T-cell (primary cell): ENCODE measurements around the gene RAB11A. TPM values are rescaled to one million over a fixed set of nuclear protein-coding genes. Genes with fewer than 3 reads are reported as not detected.

Source experiments
- ATAC-seq, 4 experiments: fragments of 200-7000 bp in 3 of 4; fragments of 150-1000 bp in 1 of 4; cut with Tn5 transposase; replicated peaks in 1 of 4; 1 replicate in 3 of 4; 2 replicates in 1 of 4; pipeline ENCODE4 v1.10.0; 2021; ENCODE audit warnings: moderate library complexity in 3 of 4, mild to moderate bottlenecking in 2 of 4, moderate number of reproducible peaks in 1 of 4
- CTCF ChIA-PET, 2 donors: fragments of 300-600 bp; sonication (Branson Sonifier 250); formaldehyde crosslinking; loops; one replicate each; lab custom pipeline; 2022; ENCODE audit warnings: antibody characterized with exemption in 2 of 2; lab: Charles Lee
- POLR2A ChIA-PET, 2 donors: fragments of 300-600 bp; sonication (Branson Sonifier 250); formaldehyde crosslinking; loops; one replicate each; lab custom pipeline; 2022; ENCODE audit warnings: antibody characterized with exemption in 2 of 2; lab: Charles Lee
- DNase-seq, 35 experiments: peaks; one replicate each; pipeline versions ENCODE4 v3.0.0 to v3.0.0-alpha.2; 2013 to 2023
- H3K27ac ChIP-seq: one replicate; pipeline ENCODE4 v1.5.1; 2013; ENCODE audit warnings: low read length
- H3K27me3 ChIP-seq, 2 experiments: replicated peaks in 1 of 2; 1 replicate in 1 of 2; 2 replicates in 1 of 2; pipeline versions ENCODE4 v1.6.1 to v1.7.0; 2013; ENCODE audit warnings: low read length in 1 of 2, mixed read lengths in 1 of 2; ENCODE audit not compliant: control insufficient read depth in 2 of 2, insufficient read depth in 2 of 2; ENCODE audit errors: extremely low read depth in 1 of 2
- H3K36me3 ChIP-seq, 2 donors: 1 replicate in 1 of 2; 2 replicates in 1 of 2; pipeline versions ENCODE4 v1.6.1 to v1.7.0; 2013; ENCODE audit warnings: low read length in 1 of 2; ENCODE audit not compliant: control insufficient read depth in 2 of 2, insufficient read depth in 1 of 2; ENCODE audit errors: extremely low read depth in 1 of 2
- H3K4me1 ChIP-seq, 2 experiments: 1 replicate in 1 of 2; 2 replicates in 1 of 2; pipeline versions ENCODE4 v1.6.1 to v1.7.0; 2013; ENCODE audit warnings: low read length in 2 of 2, mixed read lengths in 1 of 2; ENCODE audit not compliant: insufficient read depth in 2 of 2, control insufficient read depth in 1 of 2; ENCODE audit errors: extremely low read depth in 1 of 2
- H3K4me3 ChIP-seq, 2 donors: 1 replicate in 1 of 2; 2 replicates in 1 of 2; pipeline versions ENCODE4 v1.5.1 to v1.7.0; 2013; ENCODE audit warnings: mild to moderate bottlenecking in 2 of 2, low read length in 1 of 2, moderate library complexity in 1 of 2; ENCODE audit not compliant: control insufficient read depth in 1 of 2; ENCODE audit errors: extremely low read depth in 1 of 2
- H3K9me3 ChIP-seq: 2 replicates; pipeline ENCODE4 v1.7.0; 2013
- H3K27ac Mint-ChIP-seq, 2 donors: one replicate each; pipeline ENCODE4 v1.8.0; 2020 to 2021; ENCODE audit warnings: mild to moderate bottlenecking in 2 of 2, mixed read lengths in 2 of 2
- H3K27me3 Mint-ChIP-seq, 2 donors: one replicate each; pipeline ENCODE4 v1.8.0; 2021 to 2022; ENCODE audit warnings: mixed read lengths in 2 of 2
- H3K36me3 Mint-ChIP-seq: one replicate; pipeline ENCODE4 v1.8.0; 2021; ENCODE audit warnings: mixed read lengths
- H3K4me1 Mint-ChIP-seq, 3 donors: one replicate each; pipeline ENCODE4 v1.8.0; 2020 to 2022; ENCODE audit warnings: mixed read lengths in 3 of 3, mild to moderate bottlenecking in 1 of 3
- H3K4me3 Mint-ChIP-seq, 3 donors: one replicate each; pipeline ENCODE4 v1.8.0; 2020 to 2022; ENCODE audit warnings: mild to moderate bottlenecking in 3 of 3, mixed read lengths in 3 of 3, moderate library complexity in 3 of 3
- H3K9me3 Mint-ChIP-seq, 3 donors: one replicate each; pipeline ENCODE4 v1.8.0; 2020 to 2022; ENCODE audit warnings: mixed read lengths in 3 of 3
- WGBS: methylation state at CpG from one replicate; pipeline ENCODE4 v1.1.5; 2013; ENCODE audit warnings: missing lambda C conversion rate; ENCODE audit not compliant: insufficient coverage; 5-methylcytosine and 5-hydroxymethylcytosine counted together
- total RNA-seq, 35 experiments: library from RNA in 6 of 35; stranded (reverse) in 6 of 35; fragments of 120-200 nt in 1 of 35; gene quantifications; one replicate each; pipeline versions ENCODE4 v1.2.1 to v1.2.4 and lab custom pipeline; 2013 to 2026

RAB11A gene
- total RNA-seq, 5 donors from 2014 or later (not counting 1 experiment from before 2014, with no cell fraction given) = 82.4 to 103 (median 97.5) TPM

DNA sequence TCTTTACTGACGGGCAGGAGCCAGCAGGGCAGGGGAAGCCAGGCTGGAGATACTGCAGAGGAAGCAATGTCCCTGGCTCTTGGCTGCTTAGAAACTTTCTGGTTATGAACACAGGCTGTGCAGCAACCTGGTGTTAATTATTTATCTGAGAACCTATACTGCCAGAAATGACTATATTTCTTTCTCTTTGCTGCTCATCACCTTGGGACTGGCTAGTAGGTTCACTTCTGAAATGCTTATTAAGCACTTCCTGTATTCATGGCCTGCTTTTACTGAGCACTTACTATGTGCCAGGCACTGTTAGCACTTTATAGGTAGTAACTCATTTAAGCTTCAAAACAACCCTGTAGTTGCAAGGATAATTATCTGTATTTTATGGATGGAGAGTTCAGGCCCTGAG, 57.6 kb downstream of the RAB11A start:
- Mint-ChIP-seq H3K4me1 (no peaks in the 10 kb centered on the region), H3K9me3 (no peaks in the 10 kb centered on the region), H3K27ac (no peak overlapping the region), H3K27me3 (no peaks in the 10 kb centered on the region), H3K36me3 (no peaks in the 10 kb centered on the region), H3K4me3 (no peak overlapping the region)
- no peak overlapping the region for H3K27ac ChIP-seq
- no peak overlapping the region for H3K4me3 ChIP-seq
- H3K4me1 ChIP-seq = no peaks in the 10 kb centered on the region
- DNase-seq = no peak
- no peak for ATAC-seq
- ChIA-PET POLR2A (no interaction called here), CTCF (no interaction called here)
- no peaks in the 10 kb centered on the region for H3K36me3 ChIP-seq
- 100% methylated on average over 1 of the region's 1 CpG for WGBS
- no peaks in the 10 kb centered on the region for H3K9me3 ChIP-seq
- peaks cover 0 to 3% of the 10 kb centered on the region in 2 experiments for H3K27me3 ChIP-seq

DNA sequence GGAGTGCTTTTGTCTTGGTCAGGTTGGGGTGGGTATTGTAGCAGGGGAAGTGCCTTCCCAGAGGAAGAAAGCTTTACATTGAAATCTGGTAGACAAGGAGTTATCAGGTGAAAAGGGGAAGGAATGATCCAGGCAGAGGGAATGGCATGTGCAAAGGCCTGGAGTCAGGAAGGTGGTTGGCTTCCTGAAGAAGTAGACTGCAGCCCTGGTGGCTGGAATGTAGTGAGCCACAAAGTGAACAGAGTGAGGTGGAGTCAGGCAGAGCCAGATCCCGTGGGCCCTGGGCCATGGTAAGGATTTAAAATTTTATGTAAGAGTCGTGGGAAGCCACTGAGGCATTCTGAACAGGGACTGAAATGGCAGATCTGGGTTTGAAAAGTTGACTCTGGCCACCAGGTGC, 58.3 kb downstream of the RAB11A start:
- H3K27ac Mint-ChIP-seq = no peak overlapping the region
- ATAC-seq (no peak), DNase-seq (no peak)
- no peaks in the 10 kb centered on the region for H3K36me3 Mint-ChIP-seq
- no peak overlapping the region for H3K4me3 Mint-ChIP-seq
- H3K36me3 ChIP-seq = no peaks in the 10 kb centered on the region
- no peak overlapping the region for H3K27ac ChIP-seq
- H3K27me3 Mint-ChIP-seq = no peaks in the 10 kb centered on the region
- CTCF ChIA-PET = no interaction called here
- H3K27me3 ChIP-seq = peaks cover 0 to 3% of the 10 kb centered on the region in 2 experiments
- H3K9me3 ChIP-seq = no peaks in the 10 kb centered on the region
- WGBS = 46% methylated on average over 2 of the region's 2 CpGs
- no peaks in the 10 kb centered on the region for H3K4me1 Mint-ChIP-seq
- no peak overlapping the region for H3K4me3 ChIP-seq
- H3K4me1 ChIP-seq = no peaks in the 10 kb centered on the region
- H3K9me3 Mint-ChIP-seq = no peaks in the 10 kb centered on the region
- POLR2A ChIA-PET = no interaction called here

GRCh38 chr15:65929573-65929972, 60.3 kb downstream of the RAB11A start:
- Mint-ChIP-seq H3K27ac (no peak overlapping the region), H3K9me3 (no peaks in the 10 kb centered on the region), H3K36me3 (no peaks in the 10 kb centered on the region), H3K4me1 (no peaks in the 10 kb centered on the region), H3K27me3 (no peaks in the 10 kb centered on the region), H3K4me3 (no peak overlapping the region)
- ChIA-PET POLR2A (no interaction called here), CTCF (no interaction called here)
- WGBS = 100% methylated on average over 5 of the region's 7 CpGs
- H3K4me3 ChIP-seq = no peak overlapping the region
- no peaks in the 10 kb centered on the region for H3K4me1 ChIP-seq
- peaks cover 0 to 13% of the 10 kb centered on the region in 2 experiments for H3K27me3 ChIP-seq
- H3K9me3 ChIP-seq = no peaks in the 10 kb centered on the region
- no peak for DNase-seq
- H3K36me3 ChIP-seq = no peaks in the 10 kb centered on the region
- ATAC-seq = no peak
- H3K27ac ChIP-seq = no peak overlapping the region

GRCh38 chr15:65930134-65930533, 60.8 kb downstream of the RAB11A start:
- H3K27ac Mint-ChIP-seq = no peak overlapping the region
- POLR2A ChIA-PET = no interaction called here
- H3K36me3 Mint-ChIP-seq = no peaks in the 10 kb centered on the region
- H3K36me3 ChIP-seq = no peaks in the 10 kb centered on the region
- no peaks in the 10 kb centered on the region for H3K9me3 Mint-ChIP-seq
- ATAC-seq (no peak), DNase-seq (no peak)
- no peak overlapping the region for H3K4me3 Mint-ChIP-seq
- 91% methylated on average over 5 of the region's 6 CpGs for WGBS
- CTCF ChIA-PET = no interaction called here
- no peaks in the 10 kb centered on the region for H3K4me1 ChIP-seq
- no peak overlapping the region for H3K27ac ChIP-seq
- no peak overlapping the region for H3K4me3 ChIP-seq
- no peaks in the 10 kb centered on the region for H3K4me1 Mint-ChIP-seq
- H3K27me3 Mint-ChIP-seq = no peaks in the 10 kb centered on the region
- peaks cover 0 to 13% of the 10 kb centered on the region in 2 experiments for H3K27me3 ChIP-seq
- H3K9me3 ChIP-seq = no peaks in the 10 kb centered on the region

DNA sequence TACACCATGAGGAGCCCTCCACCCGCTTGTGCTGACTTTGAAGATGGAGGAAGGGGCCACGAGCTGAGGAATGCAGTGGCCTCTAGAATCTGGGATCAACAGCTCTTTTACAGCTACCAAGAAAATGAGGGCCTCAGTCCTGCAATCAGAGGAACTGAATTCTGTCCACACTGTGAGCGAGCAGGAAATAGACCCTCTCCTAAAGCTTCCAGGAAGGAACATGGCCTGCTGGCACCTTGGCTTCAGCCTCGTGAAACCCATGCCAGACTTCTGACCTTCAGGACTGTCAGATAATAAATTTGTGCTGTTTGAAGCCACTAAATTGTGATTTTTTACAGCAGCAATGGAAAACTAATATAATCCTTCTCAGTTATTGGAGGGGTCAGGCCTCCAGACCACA, 61.9 kb downstream of the RAB11A start:
- 79% methylated on average over 3 of the region's 4 CpGs for WGBS
- no peak for ATAC-seq
- no peak for DNase-seq
- H3K9me3 ChIP-seq = no peaks in the 10 kb centered on the region
- ChIA-PET POLR2A (no interaction called here), CTCF (no interaction called here)
- no peaks in the 10 kb centered on the region for H3K27me3 Mint-ChIP-seq
- H3K4me1 Mint-ChIP-seq = no peaks in the 10 kb centered on the region
- no peak overlapping the region for H3K4me3 Mint-ChIP-seq
- no peak overlapping the region for H3K27ac Mint-ChIP-seq
- H3K4me1 ChIP-seq = no peaks in the 10 kb centered on the region
- H3K27ac ChIP-seq = no peak overlapping the region
- no peaks in the 10 kb centered on the region for H3K9me3 Mint-ChIP-seq
- H3K27me3 ChIP-seq = peaks cover 0 to 13% of the 10 kb centered on the region in 2 experiments
- H3K36me3 ChIP-seq = no peaks in the 10 kb centered on the region
- H3K4me3 ChIP-seq = no peak overlapping the region
- H3K36me3 Mint-ChIP-seq = no peaks in the 10 kb centered on the region

DNA sequence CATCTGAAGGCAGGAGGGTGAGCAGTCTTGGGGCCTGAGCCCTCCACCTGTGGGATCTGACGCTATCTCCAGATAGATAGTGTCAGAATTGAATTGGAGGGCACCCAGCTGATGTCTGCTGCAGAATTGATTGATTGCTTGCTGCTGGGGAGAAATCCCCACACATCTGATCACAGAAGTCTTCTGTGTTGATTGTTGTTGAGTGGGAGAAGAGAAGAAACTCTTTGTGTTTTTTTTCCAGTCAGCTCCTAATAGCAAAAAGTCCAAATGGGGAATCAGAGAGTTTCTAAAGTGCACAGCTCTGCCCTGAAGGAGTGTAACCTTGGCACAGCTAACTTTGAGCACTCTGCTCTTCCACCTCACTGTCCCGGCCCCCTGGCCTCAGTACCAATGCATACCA, 66.1 kb downstream of the RAB11A start:
- Histone ChIP-seq H3K27me3 (peaks cover 0 to 13% of the 10 kb centered on the region in 2 experiments), H3K36me3 (no peaks in the 10 kb centered on the region), H3K4me1 (no peaks in the 10 kb centered on the region), H3K27ac (no peak overlapping the region), H3K4me3 (no peak overlapping the region), H3K9me3 (no peaks in the 10 kb centered on the region)
- Mint-ChIP-seq H3K4me3 (no peak overlapping the region), H3K4me1 (no peaks in the 10 kb centered on the region), H3K27ac (no peak overlapping the region), H3K36me3 (no peaks in the 10 kb centered on the region), H3K27me3 (no peaks in the 10 kb centered on the region), H3K9me3 (no peaks in the 10 kb centered on the region)
- ATAC-seq (no peak), DNase-seq (no peak)
- POLR2A ChIA-PET = no interaction called here
- WGBS = no CpG with 5 or more reads among the region's 2 CpGs
- CTCF ChIA-PET = no interaction called here

GRCh38 chr15:65936282-65936681, 67.0 kb downstream of the RAB11A start:
- H3K36me3 ChIP-seq = no peaks in the 10 kb centered on the region
- POLR2A ChIA-PET = no interaction called here
- H3K4me3 Mint-ChIP-seq = no peak overlapping the region
- 80% methylated on average over 1 of the region's 1 CpG for WGBS
- H3K27ac Mint-ChIP-seq = no peak overlapping the region
- no peaks in the 10 kb centered on the region for H3K4me1 ChIP-seq
- H3K9me3 ChIP-seq = no peaks in the 10 kb centered on the region
- H3K4me1 Mint-ChIP-seq = no peaks in the 10 kb centered on the region
- ATAC-seq (no peak), DNase-seq (no peak)
- H3K4me3 ChIP-seq = no peak overlapping the region
- H3K9me3 Mint-ChIP-seq = no peaks in the 10 kb centered on the region
- H3K27ac ChIP-seq = no peak overlapping the region
- peaks cover 0 to 13% of the 10 kb centered on the region in 2 experiments for H3K27me3 ChIP-seq
- CTCF ChIA-PET = no interaction called here
- no peaks in the 10 kb centered on the region for H3K36me3 Mint-ChIP-seq
- H3K27me3 Mint-ChIP-seq = no peaks in the 10 kb centered on the region
